HG02970 (cell line): ENCODE data around the gene DUX4.
"Not testable (repeated sequence)": the region's sequence is repeated elsewhere in the genome, so short reads cannot be mapped to it uniquely, and the experiment has no call there.

Source experiments
- ATAC-seq: cut with Tn5 transposase; IDR thresholded peaks from one replicate; pipeline ENCODE4 v1.9.1; 2021; ENCODE audit warnings: mild to moderate bottlenecking, moderate library complexity, moderate number of reproducible peaks; ENCODE audit not compliant: unreplicated experiment, low FRiP score

DUX4 gene

DNA sequence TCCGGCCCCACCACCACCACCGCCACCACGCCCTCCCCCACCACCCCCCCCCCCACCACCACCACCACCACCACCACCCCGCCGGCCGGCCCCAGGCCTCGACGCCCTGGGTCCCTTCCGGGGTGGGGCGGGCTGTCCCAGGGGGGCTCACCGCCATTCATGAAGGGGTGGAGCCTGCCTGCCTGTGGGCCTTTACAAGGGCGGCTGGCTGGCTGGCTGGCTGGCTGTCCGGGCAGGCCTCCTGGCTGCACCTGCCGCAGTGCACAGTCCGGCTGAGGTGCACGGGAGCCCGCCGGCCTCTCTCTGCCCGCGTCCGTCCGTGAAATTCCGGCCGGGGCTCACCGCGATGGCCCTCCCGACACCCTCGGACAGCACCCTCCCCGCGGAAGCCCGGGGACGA, at the start of gene DUX4:
TSS of gene DUX4 (plus strand) at position 347 of the 400 bp plus-strand sequence. CDS start at position 347, 0 bp downstream.
- ATAC-seq, result not testable (repeated sequence)

DNA sequence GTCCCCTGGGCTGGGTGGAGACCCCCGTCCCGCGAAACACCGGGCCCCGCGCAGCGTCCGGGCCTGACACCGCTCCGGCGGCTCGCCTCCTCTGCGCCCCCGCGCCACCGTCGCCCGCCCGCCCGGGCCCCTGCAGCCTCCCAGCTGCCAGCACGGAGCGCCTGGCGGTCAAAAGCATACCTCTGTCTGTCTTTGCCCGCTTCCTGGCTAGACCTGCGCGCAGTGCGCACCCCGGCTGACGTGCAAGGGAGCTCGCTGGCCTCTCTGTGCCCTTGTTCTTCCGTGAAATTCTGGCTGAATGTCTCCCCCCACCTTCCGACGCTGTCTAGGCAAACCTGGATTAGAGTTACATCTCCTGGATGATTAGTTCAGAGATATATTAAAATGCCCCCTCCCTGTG, 1.9 kb downstream of the DUX4 start:
- not testable (repeated sequence) for ATAC-seq

DNA sequence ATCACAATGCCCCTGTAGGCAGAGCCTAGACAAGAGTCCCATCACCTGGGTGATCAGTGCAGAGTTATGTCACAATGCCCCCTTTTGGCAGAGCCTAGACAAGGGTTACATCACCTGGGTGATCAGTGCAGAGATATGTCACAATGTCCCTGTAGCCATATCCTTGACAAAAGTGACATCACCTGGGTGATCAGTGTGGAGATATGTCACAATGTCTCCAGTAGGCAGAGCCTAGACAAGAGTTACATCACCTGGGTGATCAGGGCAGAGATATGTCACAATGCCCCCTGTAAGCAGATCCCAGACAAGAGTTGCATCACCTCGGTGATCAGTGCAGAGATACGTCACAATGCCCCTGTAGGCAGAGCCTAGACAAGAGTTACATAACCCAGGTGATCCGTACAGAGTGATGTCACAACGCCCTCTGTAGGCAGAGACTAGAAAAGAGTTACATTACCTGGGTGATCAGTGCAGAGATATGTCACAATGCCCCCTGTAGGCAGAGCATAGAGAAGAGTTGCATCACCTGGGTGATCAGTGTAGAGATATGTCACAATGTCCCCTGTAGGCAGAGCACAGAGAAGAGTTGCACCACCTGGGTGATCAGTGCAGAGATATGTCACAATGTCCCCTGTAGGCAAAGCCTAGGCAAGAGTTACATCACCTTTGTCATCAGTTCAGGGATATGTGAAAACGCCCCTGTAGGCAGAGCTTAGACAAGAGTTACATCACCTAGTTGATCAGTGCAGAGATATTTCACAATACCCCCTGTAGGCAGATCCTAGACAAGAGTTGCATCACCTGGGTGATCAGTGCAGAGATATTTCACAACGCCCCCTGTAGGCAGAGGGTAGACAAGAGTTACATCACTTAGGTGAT, 4.4 kb downstream of the DUX4 start:
- ATAC-seq, result not testable (repeated sequence)

DNA sequence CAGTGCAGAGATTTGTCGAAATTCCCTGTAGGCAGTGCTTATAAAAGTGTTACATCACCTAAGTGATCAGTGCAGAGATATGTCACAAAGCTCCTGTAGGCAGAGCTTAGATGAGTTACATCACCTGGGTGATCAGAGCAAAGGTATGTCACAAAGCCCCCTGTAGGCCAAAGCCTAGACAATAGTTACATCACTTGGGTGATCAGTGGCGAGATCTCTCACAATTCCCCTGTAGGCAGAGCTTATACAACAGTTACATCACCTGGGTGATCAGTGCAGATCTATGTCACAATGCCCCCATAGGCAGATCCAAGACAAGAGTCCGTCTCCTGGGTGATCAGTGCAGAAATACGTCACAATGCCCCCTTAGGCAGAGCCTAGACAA, 5.0 kb downstream of the DUX4 start:
- ATAC-seq, result peak; percentile 14

DNA sequence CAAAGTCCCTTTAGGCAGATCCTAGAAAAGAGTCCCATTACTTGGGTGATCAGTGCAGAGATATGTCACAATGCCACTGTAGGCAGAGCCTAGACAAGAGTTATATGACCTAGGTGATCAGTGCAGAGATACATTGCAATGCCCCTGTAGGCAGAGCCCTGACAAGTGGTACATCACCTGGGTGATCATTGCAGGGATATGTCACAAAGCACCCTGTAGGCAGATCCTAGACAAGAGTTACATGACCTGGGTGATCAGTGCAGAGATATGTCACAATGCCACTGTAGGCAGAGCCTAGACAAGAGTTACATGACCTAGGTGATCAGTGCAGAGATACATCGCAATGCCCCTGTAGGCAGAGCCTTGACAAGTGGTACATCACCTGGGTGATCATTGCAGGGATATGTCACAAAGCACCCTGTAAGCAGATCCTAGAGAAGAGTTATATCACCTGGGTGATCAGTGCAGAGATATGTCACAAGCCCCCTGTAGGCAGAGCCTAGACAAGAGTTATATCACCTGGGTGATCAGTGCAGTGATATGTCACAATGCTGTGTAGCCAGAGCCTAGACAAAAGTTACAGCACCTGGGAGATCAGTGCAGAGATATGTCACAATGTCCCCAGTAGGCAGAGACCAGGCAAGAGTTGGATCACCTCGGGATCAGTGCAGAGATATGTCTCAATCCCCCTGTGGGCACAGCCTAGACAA, 5.6 kb downstream of the DUX4 start:
- ATAC-seq, result peak; percentile 70

DNA sequence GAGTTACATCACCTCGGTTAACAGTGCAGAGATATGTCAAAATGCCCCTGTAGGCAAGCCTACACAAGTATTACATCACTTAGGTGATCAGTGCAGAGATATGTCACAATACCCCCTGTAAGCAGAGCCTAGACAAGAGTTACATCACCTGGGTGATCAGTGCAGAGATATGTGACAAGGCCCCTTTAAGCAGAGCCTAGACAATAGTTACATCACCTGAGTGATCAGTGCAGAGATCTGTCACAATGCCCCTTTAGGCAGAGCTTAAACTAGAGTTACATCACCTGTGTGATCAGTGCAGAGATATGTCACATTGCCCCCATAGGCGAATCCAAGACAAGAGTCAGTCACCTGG, 6.1 kb downstream of the DUX4 start:
- ATAC-seq, result peak; percentile 38

DNA sequence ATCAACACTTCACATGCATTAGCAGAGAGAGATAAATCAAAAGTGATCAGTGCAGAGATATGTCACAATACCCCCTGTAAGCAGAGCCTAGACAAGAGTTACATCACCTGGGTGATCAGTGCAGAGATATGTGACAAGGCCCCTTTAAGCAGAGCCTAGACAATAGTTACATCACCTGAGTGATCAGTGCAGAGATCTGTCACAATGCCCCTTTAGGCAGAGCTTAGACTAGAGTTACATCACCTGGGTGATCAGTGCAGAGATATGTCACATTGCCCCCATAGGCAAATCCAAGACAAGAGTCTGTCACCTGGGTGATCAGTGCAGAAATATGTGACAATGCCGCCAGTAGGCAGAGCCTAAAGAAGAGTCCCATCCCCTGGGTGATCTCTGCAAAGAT, 7.4 kb downstream of the DUX4 start:
- ATAC-seq, result not testable (repeated sequence)

DNA sequence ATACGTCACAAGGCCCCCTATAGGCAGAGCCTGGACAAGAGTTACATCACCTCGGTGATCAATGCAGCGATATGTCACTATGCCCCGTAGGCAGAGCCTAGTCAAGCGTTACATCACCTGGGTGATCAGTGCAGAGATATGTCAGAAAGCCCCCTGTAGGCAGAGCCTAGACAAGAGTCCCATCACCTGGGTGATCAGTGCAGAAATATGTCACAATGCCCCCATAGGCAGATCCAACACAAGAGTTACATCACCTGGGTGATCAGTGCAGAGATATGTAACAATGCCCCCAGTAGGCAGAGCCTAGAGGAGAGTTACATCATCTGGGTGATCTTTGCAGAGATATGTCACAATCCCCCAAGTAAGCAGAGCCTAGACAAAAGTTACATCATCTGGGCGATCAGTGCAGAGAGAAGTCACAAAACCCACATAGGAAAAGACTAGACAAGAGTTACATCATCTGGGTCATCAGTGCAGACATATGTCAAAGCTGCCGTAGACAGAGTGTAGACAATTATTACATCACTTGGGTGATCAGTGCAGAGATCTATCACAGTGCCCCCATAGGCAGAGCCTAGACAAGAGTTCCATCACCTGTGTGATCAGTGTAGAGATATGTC, 8.0 kb downstream of the DUX4 start:
- ATAC-seq, result not testable (repeated sequence)

DNA sequence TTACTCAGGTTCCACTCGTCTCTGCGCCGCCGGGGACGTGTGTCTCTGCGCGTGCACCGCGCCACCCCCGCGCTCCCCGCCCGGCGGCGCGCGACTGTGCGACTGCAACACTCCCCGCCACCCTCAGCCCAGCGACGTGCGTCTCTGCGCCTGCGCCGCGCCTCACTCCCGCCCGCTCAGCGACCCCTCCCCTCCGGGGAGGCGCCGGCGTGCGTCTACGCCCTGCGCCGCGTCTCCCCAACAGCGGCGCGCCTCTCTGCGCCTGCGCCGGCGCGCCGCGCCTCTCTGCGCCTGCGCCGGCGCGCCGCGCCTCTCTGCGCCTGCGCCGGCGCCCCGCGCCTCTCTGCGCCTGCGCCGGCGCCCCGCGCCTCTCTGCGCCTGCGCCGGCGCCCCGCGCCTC, 29.9 kb downstream of the DUX4 start:
- ATAC-seq, result not testable (repeated sequence)
